ENCODE data around the gene MFAP4. TPM values are rescaled to one million over a fixed set of nuclear protein-coding genes. Genes with fewer than 3 reads are reported as not detected.

MFAP4 gene
- total and polyA plus RNA-seq, 2 experiments from 2014 or later = 360 to 739 TPM

GRCh38 chr17:19421926-19422325 is 34.9 kb upstream of the MFAP4 start:
- Histone ChIP-seq H3K79me2 (no peaks in the 10 kb centered on the region), H3K36me3 (replicated peaks; ENCODE audit: insufficient read depth, low read depth) (no peaks in the 10 kb centered on the region), H3K4me2 (no peak overlapping the region), H4K20me1 (ENCODE audit: insufficient read depth, poor library complexity, severe bottlenecking) (no peaks in the 10 kb centered on the region), H3K4me3 (no peak overlapping the region), H3K27me3 (no peaks in the 10 kb centered on the region), H3K9me2 (replicated peaks; ENCODE audit: insufficient read depth) (no peaks in the 10 kb centered on the region), H2AFZ (no peak overlapping the region), H3K9me3 (ENCODE audit: low read depth) (no peaks in the 10 kb centered on the region), H3K27ac (no peak overlapping the region), H3K4me1 (ENCODE audit: insufficient read depth) (peaks cover 24% of the 10 kb centered on the region)
- no peak for TF ChIP-seq EZH2phosphoT487 (IDR thresholded peaks at IDR 0.05; ENCODE audit: low read depth, severe bottlenecking, unreplicated experiment)
- TF ChIP-seq CTCF (IDR thresholded peaks at IDR 0.05; ENCODE audit: poor library complexity) = no peak
- TF ChIP-seq EZH2 (IDR thresholded peaks at IDR 0.05; ENCODE audit: borderline replicate concordance) = no peak
- WGBS (ENCODE audit: low lambda C conversion rate, missing lambda C conversion rate) = 90% methylated on average over 6 of the region's 6 CpGs
- DNase-seq (ENCODE audit: low spot score) = no peak

- no peak overlapping the region for H3K27ac ChIP-seq
- no peaks in the 10 kb centered on the region for H3K36me3 ChIP-seq (replicated peaks; ENCODE audit: insufficient read depth, low read depth)
- DNase-seq (ENCODE audit: low spot score) = no peak
- no peaks in the 10 kb centered on the region for H3K9me2 ChIP-seq (replicated peaks; ENCODE audit: insufficient read depth)
- H3K79me2 ChIP-seq = no peaks in the 10 kb centered on the region
- WGBS (ENCODE audit: low lambda C conversion rate, missing lambda C conversion rate) = 60% methylated on average over 4 of the region's 4 CpGs
- no peak overlapping the region for H2AFZ ChIP-seq
- no peaks in the 10 kb centered on the region for H4K20me1 ChIP-seq (ENCODE audit: insufficient read depth, poor library complexity, severe bottlenecking)
- H3K4me1 ChIP-seq (ENCODE audit: insufficient read depth) = peaks cover 24% of the 10 kb centered on the region
- H3K27me3 ChIP-seq = no peaks in the 10 kb centered on the region
- no peaks in the 10 kb centered on the region for H3K9me3 ChIP-seq (ENCODE audit: low read depth)
- TF ChIP-seq CTCF (IDR thresholded peaks at IDR 0.05; ENCODE audit: poor library complexity) = no peak
- no peak for TF ChIP-seq EZH2phosphoT487 (IDR thresholded peaks at IDR 0.05; ENCODE audit: low read depth, severe bottlenecking, unreplicated experiment)
- no peak for TF ChIP-seq EZH2 (IDR thresholded peaks at IDR 0.05; ENCODE audit: borderline replicate concordance)
- H3K4me3 ChIP-seq = no peak overlapping the region
- no peak overlapping the region for H3K4me2 ChIP-seq
Measured at GRCh38 chr17:19421219-19421618, 34.2 kb upstream of the MFAP4 start.

- no peaks in the 10 kb centered on the region for H3K9me3 ChIP-seq (ENCODE audit: low read depth)
- no peak overlapping the region for H3K4me2 ChIP-seq
- WGBS (ENCODE audit: low lambda C conversion rate, missing lambda C conversion rate) = 59% methylated on average over 7 of the region's 7 CpGs
- H3K4me3 ChIP-seq = no peak overlapping the region
- no peaks in the 10 kb centered on the region for H3K9me2 ChIP-seq (replicated peaks; ENCODE audit: insufficient read depth)
- H3K79me2 ChIP-seq = no peaks in the 10 kb centered on the region
- no peaks in the 10 kb centered on the region for H3K27me3 ChIP-seq
- H3K36me3 ChIP-seq (replicated peaks; ENCODE audit: insufficient read depth, low read depth) = no peaks in the 10 kb centered on the region
- H2AFZ ChIP-seq = no peak overlapping the region
- DNase-seq (ENCODE audit: low spot score) = peak; percentile 60
- peak overlapping the region; percentile 70 for H3K27ac ChIP-seq
- TF ChIP-seq CTCF (IDR thresholded peaks at IDR 0.05; ENCODE audit: poor library complexity) (no peak), EZH2 (IDR thresholded peaks at IDR 0.05; ENCODE audit: borderline replicate concordance) (no peak), EZH2phosphoT487 (IDR thresholded peaks at IDR 0.05; ENCODE audit: low read depth, severe bottlenecking, unreplicated experiment) (no peak)
- H3K4me1 ChIP-seq (ENCODE audit: insufficient read depth) = peaks cover 16% of the 10 kb centered on the region
- no peaks in the 10 kb centered on the region for H4K20me1 ChIP-seq (ENCODE audit: insufficient read depth, poor library complexity, severe bottlenecking)
Measured at GRCh38 chr17:19418251-19418992, 31.4 kb upstream of the MFAP4 start.
